IMR-90 (cell line): ENCODE data around the gene PDE4C.

Source experiments
- CTCF ChIP-seq: conservative IDR thresholded peaks from 2 replicates; pipeline ENCODE4 v1.5.1; 2012; ENCODE audit warnings: mild to moderate bottlenecking, low read depth, low read length, improper control_type of control experiment
- FOS ChIP-seq: fragments of 150-350 bp; IDR thresholded peaks from 2 replicates; pipeline ENCODE4 v1.6.1; 2016; ENCODE audit warnings: low read depth, low read length
- POLR2A ChIP-seq: IDR thresholded peaks from 2 replicates; pipeline ENCODE4 v1.6.1; 2012; ENCODE audit warnings: mild to moderate bottlenecking, low read depth, low read length
- SMC3 ChIP-seq: fragments of 150-350 bp; IDR thresholded peaks from 2 replicates; pipeline ENCODE4 v1.6.1; 2016; ENCODE audit warnings: low read depth, mild to moderate bottlenecking, antibody characterized with exemption, low read length, moderate library complexity

- TF ChIP-seq CTCF (no peak), FOS (no peak), POLR2A (no peak), SMC3 (no peak)
These were observed 13.1 kb upstream of the PDE4C start for GRCh38 chr19:18239303-18239702.
